Upper lobe of left lung (tissue), 6 donors: ENCODE data around the gene ANAPC2. TPM values are rescaled to one million over a fixed set of nuclear protein-coding genes. Genes with fewer than 3 reads are reported as not detected.
A peak's percentile ranks its signal among the peaks of the same experiment; 100 is the strongest.

Experiments used
- ATAC-seq, 2 donors: fragments of 200-7000 bp; cut with Tn5 transposase; one replicate each; pipeline ENCODE4 v1.9.1; 2022; ENCODE audit warnings: mild to moderate bottlenecking in 2 of 2, moderate library complexity in 2 of 2; ENCODE audit not compliant: low FRiP score in 2 of 2
- DNase-seq, 2 donors: peaks; one replicate each; pipeline ENCODE4 v3.0.0-alpha.2; 2019 to 2020
- H3K27ac ChIP-seq, 4 donors: fragments of 200-600 bp; sonication (generic); one replicate each; pipeline ENCODE4 v1.5.1; 2016 to 2019
- H3K27me3 ChIP-seq, 4 donors: fragments of 200-600 bp; sonication (generic); one replicate each; pipeline ENCODE4 v1.5.1; 2017 to 2019
- H3K36me3 ChIP-seq, 4 donors: fragments of 200-600 bp; sonication (generic); one replicate each; pipeline ENCODE4 v1.5.1; 2016 to 2019
- H3K4me1 ChIP-seq, 4 donors: fragments of 200-600 bp; sonication (generic); one replicate each; pipeline ENCODE4 v1.5.1; 2018 to 2019
- H3K4me3 ChIP-seq, 4 donors: fragments of 200-600 bp; sonication (generic); one replicate each; pipeline ENCODE4 v1.5.1; 2017 to 2019; ENCODE audit warnings: mild to moderate bottlenecking in 2 of 4, moderate library complexity in 1 of 4
- H3K9me3 ChIP-seq, 4 donors: fragments of 200-600 bp; sonication (generic); one replicate each; pipeline ENCODE4 v1.5.1; 2018 to 2019
- EP300 ChIP-seq, 4 donors: sonication (generic); formaldehyde crosslinking; IDR thresholded peaks; one replicate each; pipeline ENCODE4 v1.5.1; 2017; ENCODE audit warnings: antibody characterized with exemption in 4 of 4, control low read depth in 2 of 4
- POLR2A ChIP-seq, 4 donors: fragments of 450-650 bp; IDR thresholded peaks; one replicate each; pipeline ENCODE4 v1.5.1; 2016 to 2017; ENCODE audit warnings: antibody characterized with exemption in 4 of 4, mild to moderate bottlenecking in 2 of 4
- POLR2AphosphoS5 ChIP-seq, 2 donors: sonication (generic); formaldehyde crosslinking; IDR thresholded peaks; one replicate each; pipeline ENCODE4 v1.5.1; 2017; ENCODE audit warnings: antibody characterized with exemption in 2 of 2
- WGBS, 2 donors: methylation state at CpG; one replicate each; pipeline ENCODE4 v1.1.5; 2017 to 2018; 5-methylcytosine and 5-hydroxymethylcytosine counted together
- total RNA-seq, 6 donors: library from RNA; depleted of rRNA in 4 of 6; stranded (reverse); fragments of >200 nt in 4 of 6; gene quantifications; one replicate each; pipeline versions ENCODE4 v1.1.0 to v1.2.1, GENCODE V29; 2016 to 2021
- TF ChIP-seq, protein P1 (sequence below), 6 experiments: fragments of 450-650 bp in 4 of 6; fragments of 200-600 bp in 2 of 6; sonication (generic) in 2 of 6; IDR thresholded peaks; one replicate each; pipeline ENCODE4 v1.5.1; 2016 to 2019; ENCODE audit warnings: antibody characterized with exemption in 6 of 6
- donor health status: DM: no; HTN: no; CAD: no; lungs with moderate emphysema.
- donor health status: DM: no; HTN: yes; CAD: no; lungs with severe emphysema.

ANAPC2 gene
- total RNA-seq, 6 donors from 2014 or later = 31.9 to 174 (median 67.3) TPM

DNA sequence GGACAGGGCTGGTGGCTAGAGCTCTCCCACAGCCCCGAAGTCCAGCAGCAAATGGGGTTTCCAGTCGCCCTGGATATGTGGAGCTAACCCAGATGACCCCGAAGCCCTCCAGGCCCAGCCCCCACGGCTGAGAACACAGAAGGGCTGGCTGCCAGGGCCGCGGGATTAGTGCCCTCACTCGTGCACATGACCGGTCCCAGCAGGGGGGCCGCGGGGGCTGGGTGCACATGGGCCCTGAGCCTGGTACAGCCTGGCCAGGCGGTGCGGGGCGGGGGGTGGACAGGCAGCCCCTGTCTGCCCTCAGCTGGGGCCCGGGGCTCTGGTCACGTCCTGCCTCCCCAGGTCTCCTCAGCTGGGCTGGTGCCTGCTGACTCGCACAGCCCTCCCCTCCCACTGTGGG lies 6.0 kb upstream of the ANAPC2 start:
- peak overlapping the region in 1 of 4 donors; percentile 18 for H3K27ac ChIP-seq
- 74% methylated on average over 13 of the region's 16 CpGs; no CpG with 5 or more reads in 1 of the 2 donors for WGBS, 2 donors
- peak in 1 of 2 donors; percentile 82 for DNase-seq
- H3K9me3 ChIP-seq = no peaks in the 10 kb centered on the region
- no peaks in the 10 kb centered on the region for H3K27me3 ChIP-seq
- no peak for TF ChIP-seq POLR2AphosphoS5 (IDR thresholded peaks at IDR 0.05)
- TF ChIP-seq, protein P1, sequence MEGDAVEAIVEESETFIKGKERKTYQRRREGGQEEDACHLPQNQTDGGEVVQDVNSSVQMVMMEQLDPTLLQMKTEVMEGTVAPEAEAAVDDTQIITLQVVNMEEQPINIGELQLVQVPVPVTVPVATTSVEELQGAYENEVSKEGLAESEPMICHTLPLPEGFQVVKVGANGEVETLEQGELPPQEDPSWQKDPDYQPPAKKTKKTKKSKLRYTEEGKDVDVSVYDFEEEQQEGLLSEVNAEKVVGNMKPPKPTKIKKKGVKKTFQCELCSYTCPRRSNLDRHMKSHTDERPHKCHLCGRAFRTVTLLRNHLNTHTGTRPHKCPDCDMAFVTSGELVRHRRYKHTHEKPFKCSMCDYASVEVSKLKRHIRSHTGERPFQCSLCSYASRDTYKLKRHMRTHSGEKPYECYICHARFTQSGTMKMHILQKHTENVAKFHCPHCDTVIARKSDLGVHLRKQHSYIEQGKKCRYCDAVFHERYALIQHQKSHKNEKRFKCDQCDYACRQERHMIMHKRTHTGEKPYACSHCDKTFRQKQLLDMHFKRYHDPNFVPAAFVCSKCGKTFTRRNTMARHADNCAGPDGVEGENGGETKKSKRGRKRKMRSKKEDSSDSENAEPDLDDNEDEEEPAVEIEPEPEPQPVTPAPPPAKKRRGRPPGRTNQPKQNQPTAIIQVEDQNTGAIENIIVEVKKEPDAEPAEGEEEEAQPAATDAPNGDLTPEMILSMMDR (IDR thresholded peaks at IDR 0.05) = no peak
- TF ChIP-seq EP300 (IDR thresholded peaks at IDR 0.05) = no peak
- TF ChIP-seq POLR2A (IDR thresholded peaks at IDR 0.05) = no peak
- H3K36me3 ChIP-seq = peaks cover 7 to 30% (median 17%) of the 10 kb centered on the region in 4 donors
- no peak for ATAC-seq
- H3K4me1 ChIP-seq = peaks cover 21 to 67% (median 55%) of the 10 kb centered on the region in 4 donors
- H3K4me3 ChIP-seq = no peak overlapping the region

DNA sequence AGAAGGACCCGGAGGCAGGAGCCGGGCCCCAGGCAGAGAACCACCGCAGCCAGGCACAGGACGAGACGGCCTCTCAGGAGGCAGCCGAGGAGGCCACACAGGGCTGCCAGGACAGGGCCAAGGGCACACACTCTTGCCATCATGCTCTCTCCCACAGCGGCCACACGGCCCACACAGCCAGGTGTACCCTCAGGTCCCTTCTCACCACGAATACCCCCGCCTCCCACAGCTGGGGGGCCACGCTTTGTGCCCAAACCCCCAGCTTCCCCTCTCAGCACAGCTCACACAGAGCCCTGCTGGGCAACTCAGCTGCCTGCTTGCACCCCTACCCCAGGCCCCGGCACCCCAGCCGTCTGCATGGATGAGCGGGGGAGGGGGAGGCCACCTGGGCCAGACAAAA lies 5.4 kb upstream of the ANAPC2 start:
- no peaks in the 10 kb centered on the region for H3K27me3 ChIP-seq
- H3K27ac ChIP-seq = peak overlapping the region in 1 of 4 donors; percentile 18
- H3K36me3 ChIP-seq = peaks cover 7 to 30% (median 17%) of the 10 kb centered on the region in 4 donors
- WGBS, 2 donors = 88 to 90% methylated on average over 5 to 14 of the region's 14 CpGs
- peak in 1 of 2 donors; percentile 60 for DNase-seq
- peaks cover 17 to 66% (median 52%) of the 10 kb centered on the region in 4 donors for H3K4me1 ChIP-seq
- no peaks in the 10 kb centered on the region for H3K9me3 ChIP-seq
- no peak overlapping the region for H3K4me3 ChIP-seq
- ATAC-seq = no peak
- TF ChIP-seq POLR2A (IDR thresholded peaks at IDR 0.05) = no peak
- TF ChIP-seq EP300 (IDR thresholded peaks at IDR 0.05) = no peak
- TF ChIP-seq, protein P1 (IDR thresholded peaks at IDR 0.05) = no peak
- TF ChIP-seq POLR2AphosphoS5 (IDR thresholded peaks at IDR 0.05) = no peak

- no peaks in the 10 kb centered on the region for H3K27me3 ChIP-seq
- ATAC-seq (no peak), DNase-seq (no peak)
- peaks cover 7 to 30% (median 17%) of the 10 kb centered on the region in 4 donors for H3K36me3 ChIP-seq
- no peaks in the 10 kb centered on the region for H3K9me3 ChIP-seq
- no CpG with 5 or more reads among the region's 2 CpGs for WGBS, 2 donors
- H3K4me3 ChIP-seq = no peak overlapping the region
- TF ChIP-seq EP300 (IDR thresholded peaks at IDR 0.05) (no peak), POLR2A (IDR thresholded peaks at IDR 0.05) (no peak)
- TF ChIP-seq, protein P1 (IDR thresholded peaks at IDR 0.05) = no peak
- peaks cover 15 to 59% (median 46%) of the 10 kb centered on the region in 4 donors for H3K4me1 ChIP-seq
- H3K27ac ChIP-seq = no peak overlapping the region
These were observed 4.5 kb upstream of the ANAPC2 start for GRCh38 chr9:137192859-137193258.

DNA sequence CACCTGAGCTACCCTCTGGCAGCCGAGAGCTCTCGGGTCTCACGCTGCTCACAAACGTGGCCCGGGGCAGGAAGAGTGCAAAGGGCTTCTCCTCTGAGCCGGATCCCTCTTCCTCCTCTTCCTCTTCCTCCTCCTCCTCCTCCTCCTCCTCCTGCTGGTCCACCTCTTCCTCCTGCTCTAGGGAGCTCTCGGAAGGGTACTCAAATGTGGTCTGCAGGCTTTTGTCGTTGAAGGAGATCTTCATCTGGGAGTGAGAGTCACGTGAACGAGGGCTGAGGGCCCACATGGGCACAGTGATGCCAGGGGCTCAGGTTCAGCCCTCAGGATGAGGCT lies 4.1 kb upstream of the ANAPC2 start:
- Histone ChIP-seq H3K27ac (no peak overlapping the region), H3K4me1 (peaks cover 19 to 59% (median 47%) of the 10 kb centered on the region in 4 donors), H3K27me3 (no peaks in the 10 kb centered on the region), H3K36me3 (peaks cover 7 to 31% (median 17%) of the 10 kb centered on the region in 4 donors), H3K9me3 (no peaks in the 10 kb centered on the region), H3K4me3 (no peak overlapping the region)
- ATAC-seq (no peak), DNase-seq (no peak)
- 84 to 87% methylated on average over 10 of the region's 10 CpGs for WGBS, 2 donors
- TF ChIP-seq POLR2AphosphoS5 (IDR thresholded peaks at IDR 0.05) (no peak), POLR2A (IDR thresholded peaks at IDR 0.05) (no peak), EP300 (IDR thresholded peaks at IDR 0.05) (no peak)
- TF ChIP-seq, protein P1 (IDR thresholded peaks at IDR 0.05) = no peak
